HFFc6 (cell line): ENCODE results near the gene SSC4D. TPM values are rescaled to one million over a fixed set of nuclear protein-coding genes. Genes with fewer than 3 reads are reported as not detected.
"Not testable (repeated sequence)": the region's sequence is repeated elsewhere in the genome, so short reads cannot be mapped to it uniquely, and the experiment has no call there.

Source experiments
- DNase-seq: peaks from one replicate; pipeline ENCODE4 v3.0.0-alpha.2; 2018
- H3K27ac Mint-ChIP-seq: 2 replicates; pipeline ENCODE4 v1.8.0; 2020; ENCODE audit warnings: mild to moderate bottlenecking, mixed read lengths
- H3K27me3 Mint-ChIP-seq: 2 replicates; pipeline ENCODE4 v1.8.0; 2021; ENCODE audit warnings: mild to moderate bottlenecking, moderate library complexity, mixed read lengths; ENCODE audit not compliant: insufficient read depth
- H3K36me3 Mint-ChIP-seq: 2 replicates; pipeline ENCODE4 v1.8.0; 2021; ENCODE audit warnings: low read depth, mixed read lengths
- H3K4me1 Mint-ChIP-seq: 2 replicates; pipeline ENCODE4 v1.8.0; 2020; ENCODE audit warnings: low read depth, mixed read lengths
- H3K4me3 Mint-ChIP-seq: 2 replicates; pipeline ENCODE4 v1.8.0; 2020; ENCODE audit warnings: mild to moderate bottlenecking, moderate library complexity, mixed read lengths
- H3K9me3 Mint-ChIP-seq: 2 replicates; pipeline ENCODE4 v1.8.0; 2020; ENCODE audit warnings: mild to moderate bottlenecking, mixed read lengths
- total RNA-seq, 6 experiments: library from RNA; stranded (reverse); fragmentation: NEBNext Ultra II Directional; extraction: Animal tissue kit (Norgen Biotek cat#: 25700); gene quantifications; 2 replicates in 1 of 6; 3 replicates in 5 of 6; pipeline ENCODE4 v1.2.3, GENCODE V29; 2021
- TF ChIP-seq, protein P1 (sequence below): fragments of 200-600 bp; sonication (generic); IDR thresholded peaks from 2 replicates; pipeline ENCODE4 v1.5.0; 2021; ENCODE audit warnings: antibody characterized with exemption, mild to moderate bottlenecking

SSC4D gene
- total RNA-seq, 6 experiments from 2014 or later, result 0.23 to 1.1 (median 0.51) TPM

DNA sequence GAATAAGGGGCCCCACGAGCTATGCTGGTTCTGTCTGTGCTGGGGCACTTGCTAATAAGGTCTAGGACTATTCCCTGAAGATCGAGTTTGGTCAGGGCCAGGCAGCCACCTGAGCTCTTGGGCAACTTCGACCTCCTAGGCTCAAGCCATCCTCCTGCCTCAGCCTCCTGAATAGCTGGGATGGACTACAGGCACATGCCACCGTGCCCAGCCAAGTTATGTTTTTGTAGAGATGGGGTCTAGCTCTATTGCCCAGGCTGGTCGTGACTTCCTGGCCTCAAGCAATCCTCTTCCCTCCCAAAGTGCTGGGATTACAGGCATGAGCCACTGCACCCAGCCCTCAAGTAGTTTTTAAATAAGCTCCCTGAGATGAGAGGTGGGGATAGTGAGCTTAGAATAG, 18.1 kb upstream of the SSC4D start:
- Mint-ChIP-seq H3K27ac (no peak overlapping the region), H3K4me3 (no peak overlapping the region), H3K27me3 (peaks cover 2% of the 10 kb centered on the region), H3K36me3 (no peaks in the 10 kb centered on the region), H3K9me3 (no peaks in the 10 kb centered on the region), H3K4me1 (peaks cover 23% of the 10 kb centered on the region)
- DNase-seq, result no peak
- TF ChIP-seq, protein P1, sequence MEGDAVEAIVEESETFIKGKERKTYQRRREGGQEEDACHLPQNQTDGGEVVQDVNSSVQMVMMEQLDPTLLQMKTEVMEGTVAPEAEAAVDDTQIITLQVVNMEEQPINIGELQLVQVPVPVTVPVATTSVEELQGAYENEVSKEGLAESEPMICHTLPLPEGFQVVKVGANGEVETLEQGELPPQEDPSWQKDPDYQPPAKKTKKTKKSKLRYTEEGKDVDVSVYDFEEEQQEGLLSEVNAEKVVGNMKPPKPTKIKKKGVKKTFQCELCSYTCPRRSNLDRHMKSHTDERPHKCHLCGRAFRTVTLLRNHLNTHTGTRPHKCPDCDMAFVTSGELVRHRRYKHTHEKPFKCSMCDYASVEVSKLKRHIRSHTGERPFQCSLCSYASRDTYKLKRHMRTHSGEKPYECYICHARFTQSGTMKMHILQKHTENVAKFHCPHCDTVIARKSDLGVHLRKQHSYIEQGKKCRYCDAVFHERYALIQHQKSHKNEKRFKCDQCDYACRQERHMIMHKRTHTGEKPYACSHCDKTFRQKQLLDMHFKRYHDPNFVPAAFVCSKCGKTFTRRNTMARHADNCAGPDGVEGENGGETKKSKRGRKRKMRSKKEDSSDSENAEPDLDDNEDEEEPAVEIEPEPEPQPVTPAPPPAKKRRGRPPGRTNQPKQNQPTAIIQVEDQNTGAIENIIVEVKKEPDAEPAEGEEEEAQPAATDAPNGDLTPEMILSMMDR, result no peak

DNA sequence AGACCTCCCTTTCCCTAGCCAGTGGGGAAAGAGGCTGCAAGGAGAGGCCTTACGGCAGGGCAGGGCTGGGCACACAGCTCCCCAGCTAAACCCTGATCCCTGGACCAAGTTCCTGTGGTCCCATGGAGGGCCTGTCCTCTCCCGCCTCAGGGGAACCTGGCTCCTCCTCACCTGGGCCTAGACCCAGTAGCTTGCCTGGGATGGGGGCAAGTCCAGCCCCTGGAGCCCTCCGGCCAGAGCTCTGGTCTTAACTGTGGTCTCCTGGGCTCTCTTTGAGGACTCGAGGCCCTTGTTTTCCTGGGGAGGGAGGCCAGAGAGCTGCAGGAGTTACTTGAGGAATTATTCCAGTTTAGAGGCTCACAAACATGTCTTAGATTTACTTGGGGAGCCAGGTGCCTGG, 16.7 kb upstream of the SSC4D start:
- TF ChIP-seq, protein P1, result no peak
- no peaks in the 10 kb centered on the region for H3K9me3 Mint-ChIP-seq
- H3K27me3 Mint-ChIP-seq, result peaks cover 2% of the 10 kb centered on the region
- no peaks in the 10 kb centered on the region for H3K36me3 Mint-ChIP-seq
- H3K27ac Mint-ChIP-seq, result no peak overlapping the region
- peaks cover 30% of the 10 kb centered on the region for H3K4me1 Mint-ChIP-seq
- DNase-seq, result no peak
- no peak overlapping the region for H3K4me3 Mint-ChIP-seq

DNA sequence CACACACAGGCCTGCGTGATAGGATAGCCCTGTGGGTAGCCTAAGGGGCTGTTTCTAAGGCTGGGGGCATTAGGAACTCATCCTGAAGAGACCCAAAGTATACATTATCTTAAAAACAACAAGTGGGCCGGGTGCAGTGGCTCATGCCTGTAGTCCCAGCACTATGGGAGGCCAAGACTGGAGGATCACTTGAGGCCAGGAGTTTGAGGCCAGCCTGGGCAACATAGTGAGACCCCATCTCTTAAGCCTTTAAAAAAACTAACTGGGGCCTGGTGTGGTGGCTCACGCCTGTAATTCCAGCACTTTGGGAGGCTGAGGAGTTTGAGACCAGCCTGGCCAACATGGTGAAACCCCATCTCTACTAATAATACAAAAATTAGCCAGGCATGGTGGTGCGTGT, 16.1 kb upstream of the SSC4D start:
- H3K27me3 Mint-ChIP-seq, H3K9me3 Mint-ChIP-seq, H3K27ac Mint-ChIP-seq, DNase-seq, H3K4me3 Mint-ChIP-seq, H3K36me3 Mint-ChIP-seq: not testable (repeated sequence)
- H3K4me1 Mint-ChIP-seq, result peaks cover 37% of the 10 kb centered on the region

DNA sequence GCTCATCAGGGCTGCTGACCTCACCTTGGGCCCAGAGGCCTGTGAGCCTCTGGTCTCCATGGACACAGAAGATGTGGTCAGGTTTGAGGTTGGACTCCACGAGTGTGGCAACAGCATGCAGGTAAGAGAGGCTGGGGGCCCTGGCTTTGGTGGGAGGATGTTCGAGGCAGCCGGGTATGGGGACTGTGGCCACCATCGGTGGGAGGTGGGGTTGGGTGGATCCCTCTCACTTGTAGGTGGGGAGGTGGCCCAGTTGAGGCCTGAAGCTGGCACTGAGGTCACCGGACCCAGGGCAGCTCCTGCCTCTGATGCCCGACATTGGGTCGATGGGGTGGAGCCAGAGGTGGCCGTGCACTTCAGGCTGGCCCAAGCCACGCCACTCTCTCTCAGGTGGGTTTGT, 15.7 kb upstream of the SSC4D start:
- H3K9me3 Mint-ChIP-seq, result peaks cover 3% of the 10 kb centered on the region; the same call in 1 of the 2 replicates
- peaks cover 2% of the 10 kb centered on the region for H3K27me3 Mint-ChIP-seq
- H3K27ac Mint-ChIP-seq, result no peak overlapping the region
- peaks cover 3% of the 10 kb centered on the region; the same call in 1 of the 2 replicates for H3K36me3 Mint-ChIP-seq
- H3K4me3 Mint-ChIP-seq, result no peak overlapping the region
- TF ChIP-seq, protein P1, result no peak
- no peak for DNase-seq
- peaks cover 41% of the 10 kb centered on the region for H3K4me1 Mint-ChIP-seq

DNA sequence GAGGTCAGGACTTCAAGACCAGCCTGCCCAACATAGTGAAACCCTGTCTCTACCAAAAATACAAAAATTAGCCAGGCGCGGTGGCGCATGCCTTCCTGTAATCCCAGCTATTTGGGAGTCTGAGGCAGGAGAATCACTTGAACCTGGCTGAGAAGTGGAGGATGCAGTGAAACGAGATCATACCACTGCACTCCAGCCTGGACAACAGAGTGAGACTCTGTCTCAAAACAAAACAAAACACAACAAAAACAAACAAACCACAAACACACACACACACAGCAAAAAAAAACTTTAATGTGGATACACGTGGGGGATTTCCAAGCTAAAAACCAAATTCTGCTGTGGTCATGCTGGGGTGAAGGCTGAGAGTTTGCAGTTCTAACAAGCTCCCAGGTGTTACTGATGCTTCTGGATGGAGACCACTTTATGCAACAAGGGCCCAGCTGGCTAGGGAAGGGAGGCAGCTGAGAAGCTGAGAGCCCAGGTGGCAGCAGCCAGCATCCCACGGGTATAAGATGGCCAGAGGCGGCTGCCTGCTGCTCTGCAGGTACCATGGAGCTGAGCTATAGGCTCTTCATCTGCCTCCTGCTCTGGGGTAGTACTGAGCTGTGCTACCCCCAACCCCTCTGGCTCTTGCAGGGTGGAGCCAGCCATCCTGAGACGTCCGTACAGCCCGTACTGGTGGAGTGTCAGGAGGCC, 15.1 kb upstream of the SSC4D start, which contains the start of gene ZP3:
TSS of gene ZP3 (plus strand) at position 538 of the 699 bp plus-strand sequence. CDS start at position 553, 15 bp downstream.
- no peak for DNase-seq
- Mint-ChIP-seq H3K4me3 (no peak within 1 kb of the TSS; the same call in 1 of the 2 replicates), H3K4me1 (peaks cover 43% of the 10 kb centered on the region), H3K27me3 (peaks cover 2% of the 10 kb centered on the region), H3K36me3 (peaks cover 5% of the 10 kb centered on the region; the same call in 1 of the 2 replicates), H3K27ac (peak within 1 kb of the TSS; percentile 48), H3K9me3 (peaks cover 5% of the 10 kb centered on the region; the same call in 1 of the 2 replicates)
- TF ChIP-seq, protein P1, result no peak

DNA sequence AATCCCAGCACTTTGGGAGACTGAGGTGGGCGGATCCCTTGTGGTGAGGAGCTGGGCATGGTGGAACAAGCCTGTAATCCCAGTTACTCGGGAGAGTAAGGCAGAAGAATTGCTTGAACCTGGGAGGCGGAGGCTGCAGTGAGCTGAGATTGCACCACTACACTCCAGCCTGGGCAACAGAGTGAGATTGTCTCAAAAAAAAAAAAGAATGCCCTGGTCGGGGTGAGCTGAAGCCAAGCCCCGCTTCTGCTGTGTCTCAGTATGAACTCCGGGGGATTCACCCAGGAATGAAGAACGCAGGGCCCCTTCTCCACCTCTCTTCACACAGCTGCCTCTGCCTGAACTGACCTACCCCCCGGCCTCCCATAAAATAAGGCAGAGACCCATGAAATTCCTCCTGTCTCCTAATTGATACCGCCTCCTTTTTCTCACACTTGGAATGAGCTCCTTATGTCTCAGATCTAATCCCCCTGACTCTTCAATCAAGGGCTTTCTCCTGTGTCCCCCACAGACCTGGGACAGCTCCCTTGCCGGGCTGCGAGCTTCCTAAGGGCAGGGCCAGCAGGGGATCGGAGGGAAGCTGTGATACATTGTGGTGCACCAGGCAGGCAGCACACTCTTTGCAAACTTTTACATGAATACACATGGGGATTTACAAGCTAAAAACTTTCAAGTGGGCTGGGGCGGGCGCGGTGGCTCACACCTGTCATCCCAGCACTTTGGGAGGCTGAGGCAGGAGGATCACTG, 14.3 kb upstream of the SSC4D start:
- Mint-ChIP-seq H3K9me3 (peaks cover 5% of the 10 kb centered on the region; the same call in 1 of the 2 replicates), H3K36me3 (peaks cover 5% of the 10 kb centered on the region; the same call in 1 of the 2 replicates), H3K4me1 (peaks cover 46% of the 10 kb centered on the region), H3K27ac (peak overlapping the region; percentile 48), H3K4me3 (no peak overlapping the region; the same call in 1 of the 2 replicates), H3K27me3 (peaks cover under 1% of the 10 kb centered on the region)
- no peak for DNase-seq
- TF ChIP-seq, protein P1, result no peak

DNA sequence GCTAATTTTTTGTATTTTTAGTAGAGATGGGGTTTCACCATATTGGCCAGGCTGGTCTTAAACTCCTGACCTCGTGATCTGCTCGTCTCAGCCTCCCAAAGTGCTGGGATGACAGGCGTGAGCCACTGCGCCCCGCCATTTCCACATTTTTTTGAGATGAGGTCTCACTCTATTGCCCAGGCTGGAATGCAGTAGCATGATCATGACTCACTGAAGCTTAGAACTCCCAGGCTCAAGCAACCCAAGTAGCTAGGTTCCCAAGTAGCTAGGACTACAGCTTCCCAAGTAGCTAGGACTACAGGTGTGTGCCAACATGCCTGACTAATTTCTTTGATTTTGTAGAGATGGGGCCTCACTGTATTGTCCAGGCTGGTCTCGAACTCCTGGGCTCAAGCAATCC, 11.6 kb upstream of the SSC4D start:
- not testable (repeated sequence) for H3K9me3 Mint-ChIP-seq, H3K27me3 Mint-ChIP-seq, H3K36me3 Mint-ChIP-seq
- H3K27ac Mint-ChIP-seq, result peak overlapping the region; percentile 92
- H3K4me1 Mint-ChIP-seq, result peaks cover 43% of the 10 kb centered on the region
- peak; percentile 96 for DNase-seq
- peak overlapping the region; percentile 49; the same call in 1 of the 2 replicates for H3K4me3 Mint-ChIP-seq

DNA sequence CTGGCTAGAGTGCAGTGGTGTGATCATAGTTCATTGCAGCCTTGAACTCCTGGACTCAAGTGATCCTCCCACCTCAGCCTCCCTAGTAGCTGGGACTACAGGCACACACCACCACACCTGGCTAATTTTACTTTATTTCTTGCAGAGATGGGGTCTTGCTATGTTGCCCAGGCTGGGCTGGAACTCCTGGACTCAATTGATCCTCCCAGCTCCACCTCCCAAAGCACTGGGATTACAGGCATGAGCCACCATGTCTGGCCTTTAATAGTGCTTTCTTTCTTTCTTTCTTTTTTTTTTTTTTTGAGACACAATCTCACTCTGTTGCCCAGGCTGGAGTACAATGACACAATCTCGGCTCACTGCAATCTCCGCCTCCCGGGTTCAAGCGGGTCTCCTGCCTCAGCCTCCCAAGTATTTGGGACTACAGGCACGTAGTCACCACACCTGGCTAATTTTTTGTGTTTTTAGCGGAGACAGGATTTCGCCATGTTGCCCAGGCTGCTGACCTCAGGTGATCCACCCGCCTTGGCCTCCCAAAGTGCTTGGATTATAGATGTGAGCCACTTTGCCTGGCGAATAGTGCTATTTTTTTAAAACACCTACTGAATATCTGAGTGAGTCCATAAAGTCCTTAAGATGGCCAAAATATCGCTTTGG, 8.3 kb upstream of the SSC4D start:
- peaks cover 28% of the 10 kb centered on the region for H3K4me1 Mint-ChIP-seq
- DNase-seq, H3K27ac Mint-ChIP-seq: not testable (repeated sequence)

More for the DNA sequence above, 8.3 kb upstream of the SSC4D start:
- H3K4me3 Mint-ChIP-seq, H3K36me3 Mint-ChIP-seq, H3K9me3 Mint-ChIP-seq, H3K27me3 Mint-ChIP-seq: not testable (repeated sequence)
